LHCN-M2 (cell line): ENCODE data around the gene AKR1C8. TPM values are rescaled to one million over a fixed set of nuclear protein-coding genes. Genes with fewer than 3 reads are reported as not detected.
"Not testable (repeated sequence)": the region's sequence is repeated elsewhere in the genome, so short reads cannot be mapped to it uniquely, and the experiment has no call there.

Experiments
- DNase-seq: peaks from one replicate; pipeline ENCODE4 v3.0.0-alpha.2; 2012; ENCODE audit warnings: low read depth
- total RNA-seq: library from RNA; depleted of rRNA; stranded (reverse); fragments of >200 nt; gene quantifications from 2 replicates; pipeline ENCODE4 v1.2.3, GENCODE V29; 2014

Gene AKR1C8
- total RNA-seq, 1 experiment from 2014 or later = not detected

DNA sequence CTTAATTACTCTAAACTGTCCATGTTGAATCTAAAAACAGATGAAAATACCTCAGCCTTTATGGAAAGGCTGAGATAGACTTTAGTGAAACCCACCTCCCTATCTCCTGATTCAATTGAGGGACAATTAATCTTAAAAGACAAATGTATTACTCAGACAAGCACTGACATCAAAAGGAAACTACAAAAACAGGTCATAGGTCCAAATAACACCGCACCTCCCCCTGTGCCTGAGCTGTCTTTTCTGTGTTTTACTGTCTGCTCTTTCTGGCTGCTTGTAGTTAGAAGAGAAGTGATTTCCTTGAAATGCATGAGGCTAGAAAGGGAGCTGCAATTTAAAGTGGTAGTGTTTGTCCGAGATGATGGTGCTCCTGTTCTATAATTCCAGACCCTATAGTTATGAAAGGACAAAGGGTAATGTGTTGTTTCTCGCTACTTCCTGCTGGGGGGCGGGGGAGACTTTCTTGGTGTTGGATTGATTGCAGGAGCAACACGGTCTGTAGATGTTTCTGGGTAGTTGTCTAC, 16.0 kb downstream of the AKR1C8 start:
- DNase-seq = no peak

DNA sequence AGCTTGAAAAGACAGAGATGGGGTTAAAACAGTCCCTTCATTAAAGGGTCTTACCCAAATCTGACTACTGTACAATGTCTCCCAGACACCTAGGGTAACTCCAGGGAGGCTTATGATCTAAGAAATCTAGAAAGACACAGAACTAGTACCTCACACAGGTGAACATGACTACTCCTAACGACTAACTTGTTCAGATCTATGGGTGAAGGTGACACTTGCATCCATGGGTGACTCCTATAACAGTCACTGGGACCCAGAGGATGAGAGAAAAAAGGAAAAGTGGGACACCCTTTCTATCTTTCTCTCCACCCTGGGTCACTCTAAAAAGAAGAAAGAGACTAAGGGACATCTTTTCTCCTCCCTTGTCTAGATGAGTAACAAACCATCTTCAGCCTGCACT, 19.2 kb downstream of the AKR1C8 start:
- DNase-seq = peak; percentile 11

DNA sequence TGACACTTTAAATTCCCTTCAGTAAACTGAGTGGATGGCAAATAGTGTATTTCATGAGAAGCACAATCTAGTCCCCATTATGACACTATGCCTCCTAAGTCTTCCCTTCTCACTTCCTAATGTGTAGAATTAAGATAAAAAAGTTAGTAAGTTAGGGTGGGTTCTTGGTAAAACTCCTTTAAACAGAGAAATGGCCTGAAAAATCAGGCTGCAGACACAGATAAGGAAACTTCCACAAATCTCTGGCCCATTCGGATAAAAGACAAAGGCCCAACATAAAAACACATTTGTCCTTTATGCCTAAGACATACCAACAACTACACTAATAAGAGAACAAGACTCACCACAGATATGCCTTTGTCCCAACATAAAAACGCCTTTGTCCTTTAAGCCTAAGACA, 21.5 kb downstream of the AKR1C8 start:
- no peak for DNase-seq

DNA sequence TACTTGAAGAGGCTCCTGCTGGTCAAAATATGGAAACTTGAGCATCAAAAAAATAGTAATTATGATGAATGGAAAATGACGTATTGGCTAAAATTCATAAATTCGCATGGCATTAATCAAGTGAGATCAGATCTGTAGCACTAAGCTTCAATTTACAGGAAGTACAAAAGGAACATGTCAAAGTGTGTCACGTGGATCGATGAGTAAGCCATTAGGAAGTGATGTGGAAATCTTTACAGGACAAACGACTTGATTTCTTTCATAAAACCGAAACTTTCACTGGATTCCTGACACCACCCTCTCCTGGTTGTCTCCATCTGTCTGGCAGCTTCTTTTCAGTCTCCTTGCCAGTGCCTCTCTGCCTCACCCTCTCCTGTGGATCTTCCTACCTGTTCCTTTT, 25.8 kb downstream of the AKR1C8 start:
- peak; percentile 6 for DNase-seq

DNA sequence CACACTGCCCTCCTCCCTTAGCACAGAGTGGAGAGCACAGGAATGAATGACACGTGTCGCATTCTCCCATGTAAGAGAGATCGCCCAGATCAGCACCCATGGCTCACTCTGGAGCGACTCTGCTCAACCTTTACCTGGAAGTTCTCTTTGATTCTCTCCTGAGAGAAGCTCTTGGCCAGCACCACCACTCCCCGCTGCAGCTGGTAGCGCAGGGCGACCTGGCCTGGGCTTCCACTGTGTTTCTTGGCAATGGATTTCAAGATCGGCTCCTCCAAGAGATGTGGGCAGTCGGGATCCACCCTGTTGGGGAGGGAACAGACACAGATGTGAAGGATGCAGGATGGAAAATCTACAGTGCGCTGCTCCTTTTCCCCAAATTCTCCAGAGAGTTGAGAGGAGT, 27.4 kb downstream of the AKR1C8 start:
- DNase-seq = no peak

DNA sequence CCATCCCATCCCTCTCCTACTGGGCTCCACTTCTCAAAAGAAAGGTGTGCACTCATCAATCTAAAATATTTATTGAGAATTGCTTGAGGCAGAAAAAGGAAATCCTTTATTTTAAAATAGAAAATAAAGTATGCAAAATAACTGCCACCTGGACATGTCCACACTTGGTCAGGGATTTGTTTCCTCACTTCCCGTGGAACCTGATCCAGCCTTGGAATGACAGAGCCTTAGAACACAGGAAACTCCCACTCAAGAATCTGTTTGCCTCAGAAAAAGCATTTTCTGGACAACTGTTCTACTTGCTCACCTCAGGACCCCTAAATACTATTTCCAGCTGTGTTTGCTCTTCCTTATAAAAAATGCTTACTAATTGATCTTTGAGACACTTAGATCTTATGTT, 29.0 kb downstream of the AKR1C8 start:
- DNase-seq = no peak

DNA sequence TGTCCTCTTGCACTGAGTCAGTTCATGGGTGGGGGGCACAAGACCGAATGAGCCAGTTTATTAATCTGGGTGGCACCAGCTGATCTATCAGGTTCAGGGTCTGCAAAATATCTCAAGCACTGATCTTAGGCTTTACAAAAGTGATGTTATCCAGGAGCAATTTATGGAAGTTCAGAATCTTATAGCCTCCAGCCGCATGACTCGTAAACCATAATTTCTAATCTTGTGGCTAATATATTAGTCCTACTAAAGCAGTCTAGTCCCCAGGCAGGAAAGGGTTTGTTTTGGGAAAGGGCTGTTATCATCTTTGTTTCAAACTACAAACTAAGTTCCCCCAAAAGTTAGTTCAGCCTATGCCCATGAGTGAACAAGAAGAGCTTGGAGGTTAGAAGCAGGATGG, 33.9 kb downstream of the AKR1C8 start:
- DNase-seq = no peak

DNA sequence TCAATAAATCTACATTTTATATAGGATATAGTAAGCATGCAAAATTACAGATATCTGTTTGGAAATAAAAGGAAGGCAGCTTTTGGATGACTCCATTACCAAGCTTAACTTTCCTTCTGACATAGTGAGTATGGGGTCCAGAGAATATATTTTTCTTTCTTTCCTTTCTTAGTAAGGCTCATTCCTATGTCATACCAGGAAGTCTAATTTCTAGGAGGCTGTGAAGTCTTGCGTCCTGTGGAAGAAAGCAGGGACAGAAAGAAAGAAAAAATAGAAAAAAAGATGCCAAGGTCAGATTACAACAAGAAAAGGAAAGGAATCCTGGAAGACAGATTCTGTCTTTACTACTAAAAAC, 36.3 kb downstream of the AKR1C8 start:
- DNase-seq = no peak

DNA sequence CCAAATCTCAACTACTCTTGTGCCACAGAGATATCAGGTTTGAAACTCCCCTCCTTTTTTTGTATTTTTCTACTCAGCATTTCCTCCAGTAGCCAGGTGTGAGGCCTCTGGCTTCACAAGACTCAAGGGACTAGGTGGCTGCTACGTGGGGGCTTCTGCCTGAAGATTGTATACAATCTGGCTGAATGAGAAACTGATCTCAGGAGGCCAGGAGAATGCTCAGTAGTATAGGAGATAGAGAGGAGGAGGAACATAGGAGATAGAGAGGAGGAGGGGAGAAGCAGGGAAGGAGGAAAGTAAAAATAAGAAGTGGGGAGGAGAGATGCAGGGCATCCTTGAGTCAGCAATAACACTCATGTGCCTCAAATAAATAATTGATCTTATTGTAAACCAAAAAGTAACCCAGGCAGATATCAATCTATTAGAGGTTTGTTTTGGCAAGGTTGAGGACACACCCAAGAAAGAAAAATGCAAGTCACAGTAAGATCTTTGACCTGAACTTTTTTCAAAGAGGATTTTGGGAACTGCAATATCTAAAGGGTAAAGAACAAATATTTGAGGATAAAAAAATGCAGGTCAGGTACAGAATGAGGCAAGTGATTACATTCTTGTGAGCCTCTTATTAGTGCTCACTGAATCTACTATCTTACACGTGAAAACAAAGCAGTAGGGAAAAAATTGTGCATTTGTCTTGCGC, 36.8 kb downstream of the AKR1C8 start:
- no peak for DNase-seq

DNA sequence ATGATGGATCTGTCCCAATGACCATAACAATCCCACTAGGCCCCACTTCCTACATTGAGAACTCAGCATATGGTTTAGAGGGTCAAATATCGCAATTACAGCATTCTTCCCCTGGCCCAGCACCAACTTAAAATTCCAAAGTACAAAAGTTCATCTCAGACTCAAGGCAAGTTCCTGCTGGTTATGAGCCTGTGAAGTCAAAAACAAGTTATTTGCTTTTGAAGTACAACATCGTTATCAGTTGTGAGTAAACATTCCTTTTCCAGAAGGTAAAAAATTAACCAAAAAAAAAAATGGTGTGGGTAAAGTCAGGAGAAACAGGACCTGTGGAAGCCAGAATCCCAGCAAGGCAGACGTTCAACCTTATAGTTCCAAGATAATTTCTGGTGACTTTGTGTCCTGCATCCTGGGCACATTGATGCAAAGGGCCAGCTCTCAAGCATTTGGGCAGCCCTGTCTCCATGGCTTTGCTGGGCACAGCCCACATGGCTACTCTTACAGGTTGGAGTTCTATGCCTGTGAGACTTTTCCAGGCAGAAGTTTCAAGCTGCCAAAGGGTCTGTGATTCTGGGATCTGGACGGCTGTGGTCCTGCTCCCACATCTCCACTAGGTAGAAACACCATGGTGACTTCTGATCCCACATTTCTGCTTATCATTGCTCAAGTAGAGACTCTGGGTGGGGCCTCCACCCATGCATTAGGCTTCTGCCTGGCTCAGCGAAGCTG, 37.5 kb downstream of the AKR1C8 start:
- DNase-seq = no peak

DNA sequence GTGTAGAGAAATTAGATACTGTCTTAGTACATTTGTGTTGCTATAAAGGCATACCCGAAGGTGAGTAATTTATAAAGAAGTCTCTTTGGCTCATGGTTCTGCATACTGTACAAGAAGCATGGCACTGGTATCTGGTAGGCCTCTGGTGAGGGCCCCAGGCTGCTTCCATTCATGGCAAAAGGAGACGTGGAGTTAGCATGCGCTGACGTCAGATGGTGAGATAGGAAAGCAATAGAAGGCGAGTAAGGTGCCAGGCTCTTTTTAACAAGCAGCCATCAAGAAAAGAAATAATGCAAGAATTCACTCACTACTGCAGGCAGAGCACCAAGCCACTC, 38.1 kb downstream of the AKR1C8 start:
- DNase-seq = no peak

DNA sequence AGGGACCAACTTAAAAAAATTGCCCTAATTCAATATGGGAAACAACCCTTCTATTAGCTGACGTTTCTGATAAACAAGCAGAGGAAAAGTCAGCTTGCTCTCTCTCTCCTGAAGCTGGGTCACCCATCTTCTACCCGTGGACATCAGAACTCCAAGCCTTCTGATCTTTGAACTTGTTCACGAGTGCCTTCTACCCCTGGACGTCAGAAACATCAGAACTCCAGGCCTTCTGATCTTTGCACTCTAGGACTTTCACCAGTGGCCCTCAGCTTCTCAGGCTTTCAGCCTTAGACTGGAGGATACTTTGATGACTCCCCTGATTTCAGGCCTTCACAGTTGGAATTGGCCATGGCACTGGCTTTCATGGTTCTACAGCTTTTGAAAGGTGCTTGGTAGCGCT, 41.8 kb downstream of the AKR1C8 start:
- DNase-seq = no peak

DNA sequence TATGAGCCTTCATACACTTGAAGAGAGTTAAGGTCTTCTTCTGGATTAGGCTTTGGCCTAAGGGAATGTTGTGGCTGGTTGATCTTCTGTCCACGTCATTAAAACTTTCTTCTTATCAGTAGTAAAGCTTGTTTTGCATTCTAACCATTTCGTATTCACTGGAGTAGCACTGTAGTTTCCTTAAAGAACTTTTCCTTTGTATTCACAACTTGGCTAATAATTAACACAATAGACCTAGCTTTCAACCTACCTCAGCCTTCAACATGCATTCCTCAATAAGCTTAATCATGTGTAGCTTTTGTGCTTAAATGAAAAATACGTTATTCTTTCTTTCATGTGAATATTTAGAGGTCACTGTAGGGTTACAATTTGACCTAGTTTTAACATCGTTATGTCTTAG, 42.8 kb downstream of the AKR1C8 start:
- no peak for DNase-seq

DNA sequence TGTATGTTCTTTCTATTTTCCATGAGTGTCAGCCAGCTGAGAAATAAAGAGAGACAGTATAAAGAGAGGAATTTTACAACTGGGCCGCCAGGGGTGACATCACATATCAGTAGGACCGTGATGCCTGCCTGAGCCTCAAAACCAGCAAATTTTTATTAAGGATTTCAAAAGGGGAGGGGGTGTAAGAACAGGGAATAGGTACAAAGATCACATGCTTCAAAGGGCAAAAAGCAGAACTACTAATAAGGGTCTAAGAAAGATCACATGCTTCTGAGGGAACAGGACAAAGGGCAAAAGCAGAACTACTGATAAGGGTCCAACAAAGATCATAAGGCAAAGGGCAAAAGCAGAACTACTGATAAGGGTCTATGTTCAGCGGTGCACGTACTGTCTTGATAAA, 47.3 kb downstream of the AKR1C8 start:
- not testable (repeated sequence) for DNase-seq

DNA sequence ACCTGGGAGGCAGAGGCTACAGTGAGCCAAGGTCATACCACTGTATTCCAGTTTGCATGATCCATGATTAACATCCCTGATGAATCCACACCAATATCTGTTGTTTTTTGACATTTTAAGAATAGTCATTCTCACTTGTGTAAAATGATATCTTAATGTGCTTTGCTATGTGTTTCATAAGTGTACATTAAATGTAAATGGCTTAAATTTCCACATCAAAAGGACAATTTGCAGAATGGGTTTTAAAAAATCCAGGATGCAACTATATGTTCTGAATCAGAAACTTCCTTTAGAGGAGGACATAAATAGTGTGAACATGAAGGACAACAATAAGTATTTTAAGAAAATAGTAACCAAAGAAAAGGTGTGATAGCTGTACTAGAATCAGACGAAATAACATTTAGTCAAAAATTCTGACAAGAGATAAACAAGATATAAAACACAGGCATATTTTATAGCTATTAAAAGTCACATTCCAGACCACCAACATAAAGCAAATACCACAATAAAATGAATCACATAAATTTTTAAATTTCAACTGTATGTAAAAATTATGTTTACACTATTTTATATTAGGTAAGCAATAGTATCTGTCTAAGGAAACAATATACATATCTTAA, 48.4 kb downstream of the AKR1C8 start:
- no peak for DNase-seq

DNA sequence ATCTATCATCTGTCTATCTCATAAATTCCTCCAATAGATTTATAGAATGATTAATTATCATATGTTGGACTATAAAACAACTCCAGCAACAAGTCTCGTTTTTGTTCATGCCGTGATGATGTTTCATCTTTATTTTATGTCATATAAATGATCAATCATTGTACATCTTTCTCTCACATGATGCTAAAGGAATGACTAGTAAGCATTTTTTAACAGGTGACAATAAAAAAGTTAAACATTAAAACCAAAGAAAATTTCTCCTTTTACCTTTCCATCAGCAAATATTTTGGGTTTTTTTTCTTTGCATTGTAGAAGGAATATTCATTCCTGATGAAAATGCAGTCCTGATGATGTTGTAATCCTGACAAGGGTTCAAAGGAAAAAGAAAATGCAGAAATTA, 49.4 kb downstream of the AKR1C8 start:
- DNase-seq = no peak

DNA sequence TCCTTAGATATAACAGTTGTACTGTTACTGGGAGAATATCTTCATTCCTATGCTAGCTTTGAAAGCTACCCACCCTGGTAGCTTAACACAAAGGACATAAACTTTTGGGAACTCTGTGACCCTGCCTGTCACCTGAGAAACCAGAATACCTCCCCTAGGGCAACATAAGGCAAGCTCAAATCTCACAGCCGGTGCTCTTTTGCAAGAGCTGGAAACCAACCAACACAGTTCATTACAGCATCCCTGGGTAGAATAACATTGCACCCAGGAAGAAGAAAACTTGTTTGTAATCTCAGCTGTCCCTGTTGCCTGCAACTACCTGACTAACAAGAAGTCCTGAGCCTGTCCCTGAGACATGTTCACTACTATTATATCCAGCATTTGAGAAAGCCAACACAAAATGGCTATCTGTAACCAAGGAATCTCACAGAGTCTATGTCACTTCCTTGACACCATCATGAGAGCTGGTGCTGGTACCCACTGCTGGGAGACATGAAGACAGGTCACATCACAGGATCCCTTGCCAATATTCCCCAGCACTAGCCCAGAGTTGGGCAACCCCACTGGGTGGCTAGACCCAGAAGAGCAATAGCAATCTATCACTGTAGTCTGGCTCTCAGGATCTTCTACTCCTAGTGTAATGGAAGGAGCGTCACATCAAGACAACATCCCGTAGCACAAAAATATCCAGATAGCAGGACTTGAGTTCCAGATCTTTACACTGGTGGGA, 59.5 kb downstream of the AKR1C8 start:
- peak; percentile 3 for DNase-seq

DNA sequence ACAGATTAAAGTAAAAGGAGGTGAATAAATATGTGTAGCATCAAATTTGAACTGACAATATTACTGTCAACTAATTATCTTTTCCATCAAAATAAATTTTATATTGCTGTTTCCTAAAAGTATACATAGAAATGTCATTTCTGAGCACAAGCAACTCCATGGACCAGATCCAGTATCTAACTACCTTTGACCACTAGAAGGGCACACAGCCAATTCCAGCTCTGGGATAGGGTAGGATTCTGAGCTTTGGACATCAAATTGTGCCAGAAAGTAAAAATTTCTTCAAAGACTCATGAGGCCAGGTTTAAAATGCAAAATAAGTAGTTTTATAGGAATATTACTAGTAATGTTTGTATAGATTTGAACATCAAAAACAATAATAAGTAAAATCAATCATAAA, 61.1 kb downstream of the AKR1C8 start:
- no peak for DNase-seq

DNA sequence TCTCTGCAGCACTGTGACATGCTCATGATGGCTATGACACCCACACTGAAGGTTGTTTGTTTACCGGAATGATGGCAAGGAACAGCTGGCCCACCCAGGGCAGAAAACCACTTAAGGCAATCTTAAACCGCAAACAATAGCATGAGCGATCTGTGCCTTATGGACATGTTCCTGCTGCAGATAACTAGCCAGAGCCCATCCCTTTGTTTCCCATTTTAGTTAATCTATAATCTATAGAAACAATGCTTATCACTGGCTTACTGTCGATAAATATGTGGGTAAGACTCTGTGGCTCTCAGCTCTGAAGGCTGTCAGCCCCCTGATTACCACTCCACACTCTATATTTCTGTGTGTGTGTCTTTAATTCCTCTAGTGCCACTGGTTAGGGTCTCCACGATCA, 65.0 kb downstream of the AKR1C8 start:
- not testable (repeated sequence) for DNase-seq

DNA sequence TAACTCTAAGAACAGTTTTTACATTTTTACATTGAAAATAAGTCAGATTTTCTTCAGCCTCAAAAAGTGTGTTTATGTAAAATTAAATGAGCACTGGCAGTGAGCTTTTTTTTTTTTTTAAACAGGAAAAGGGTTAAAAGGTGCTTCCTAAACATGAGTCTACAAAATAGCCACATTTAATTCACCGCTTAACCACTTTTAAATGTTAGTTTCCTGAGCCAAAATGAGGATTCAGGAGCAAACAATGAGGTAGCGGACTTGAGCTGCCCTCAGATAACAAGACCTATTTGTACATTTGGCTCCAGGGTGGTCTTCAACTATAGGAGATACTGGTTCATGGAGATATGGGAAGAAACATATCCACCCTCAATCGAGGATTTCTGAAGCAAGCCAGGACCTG, 67.9 kb downstream of the AKR1C8 start:
- DNase-seq = no peak

DNA sequence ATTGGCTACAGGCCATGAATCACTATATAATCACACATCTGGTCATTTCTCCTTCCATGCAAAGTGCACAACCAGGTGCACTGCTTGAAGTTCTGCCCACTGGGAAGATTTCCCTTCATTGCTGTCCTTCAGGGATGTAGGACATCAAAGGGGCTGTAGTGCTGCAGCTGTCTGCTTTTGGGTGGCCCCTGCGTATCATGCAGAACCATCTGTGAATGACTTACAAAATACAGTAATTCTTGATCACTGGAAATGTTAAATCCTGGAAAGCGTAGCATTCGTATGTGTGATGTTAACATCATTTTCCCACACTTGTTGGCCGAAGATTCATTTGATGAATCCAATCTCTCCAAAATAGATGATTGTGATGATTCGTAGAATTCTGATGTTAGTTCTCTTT, 68.3 kb downstream of the AKR1C8 start:
- no peak for DNase-seq

DNA sequence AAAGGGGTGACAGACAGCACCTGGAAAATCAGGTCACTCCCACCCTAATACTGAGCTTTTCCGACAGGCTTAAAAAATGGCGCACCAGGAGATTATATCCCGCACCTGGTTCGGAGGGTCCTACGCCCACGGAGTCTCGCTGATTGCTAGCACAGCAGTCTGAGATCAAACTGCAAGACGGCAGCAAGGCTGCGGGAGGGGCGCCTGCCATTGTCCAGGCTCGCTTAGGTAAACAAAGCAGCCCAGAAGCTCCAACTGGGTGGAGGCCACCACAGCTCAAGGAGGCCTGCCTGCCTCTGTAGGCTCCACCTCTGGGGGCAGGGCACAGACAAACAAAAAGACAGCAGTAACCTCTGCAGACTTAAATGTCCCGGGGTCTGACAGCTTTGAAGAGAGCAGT, 75.1 kb downstream of the AKR1C8 start:
- not testable (repeated sequence) for DNase-seq
